GM19035 (cell line): Measurements from ENCODE around the gene ZNF546.
A peak's percentile ranks its signal among the peaks of the same experiment; 100 is the strongest.

Experiments used
- ATAC-seq: cut with Tn5 transposase; IDR thresholded peaks from one replicate; pipeline ENCODE4 v1.9.1; 2021; ENCODE audit not compliant: unreplicated experiment

Gene ZNF546

GRCh38 chr19:40053491-40053890 is 56.6 kb downstream of the ZNF546 start:
- ATAC-seq: no peak

- no peak for ATAC-seq
Observed at GRCh38 chr19:40054632-40055031, 57.8 kb downstream of the ZNF546 start.

- no peak for ATAC-seq
Observed at GRCh38 chr19:40055049-40055448, 58.2 kb downstream of the ZNF546 start.

DNA sequence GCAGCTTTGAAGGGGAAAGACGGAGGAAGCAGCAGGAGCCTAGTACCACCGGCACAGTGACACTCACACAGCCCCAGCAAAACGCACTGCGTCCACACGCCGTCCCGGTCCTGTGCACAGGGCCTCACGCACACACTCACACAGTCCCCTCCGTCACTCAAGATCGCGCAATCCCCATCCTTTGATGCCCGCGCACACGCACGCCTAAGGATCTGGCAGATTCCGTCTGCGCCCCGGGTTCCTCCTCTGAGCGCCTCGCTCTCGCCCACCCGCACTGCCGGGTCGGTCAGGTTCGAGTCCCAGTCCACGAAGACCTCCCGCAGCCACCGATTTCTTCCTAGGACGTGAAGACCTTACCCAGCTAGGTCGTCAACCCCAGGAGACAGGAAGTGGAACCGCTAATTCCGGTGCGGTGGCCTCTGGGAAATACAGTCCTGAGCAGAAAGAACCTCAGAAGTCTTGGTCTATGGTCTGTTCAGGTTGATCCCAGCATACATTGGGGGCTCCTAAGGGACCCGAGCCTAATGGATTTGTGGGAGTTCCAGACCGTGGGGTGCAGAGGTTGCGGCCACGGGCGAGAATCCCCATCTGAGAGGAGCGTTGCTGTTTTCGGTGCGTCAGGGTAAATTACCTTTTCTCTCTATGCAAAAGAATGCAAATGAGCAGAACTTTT is 59.1 kb downstream of the ZNF546 start, which contains the start of gene ZNF780B:
Gene ZNF780B, minus strand, starts transcription at position 400 of the 673 bp plus-strand sequence. CDS start 5,899 bp downstream, outside the sequence.
- ATAC-seq: peak; percentile 83

DNA sequence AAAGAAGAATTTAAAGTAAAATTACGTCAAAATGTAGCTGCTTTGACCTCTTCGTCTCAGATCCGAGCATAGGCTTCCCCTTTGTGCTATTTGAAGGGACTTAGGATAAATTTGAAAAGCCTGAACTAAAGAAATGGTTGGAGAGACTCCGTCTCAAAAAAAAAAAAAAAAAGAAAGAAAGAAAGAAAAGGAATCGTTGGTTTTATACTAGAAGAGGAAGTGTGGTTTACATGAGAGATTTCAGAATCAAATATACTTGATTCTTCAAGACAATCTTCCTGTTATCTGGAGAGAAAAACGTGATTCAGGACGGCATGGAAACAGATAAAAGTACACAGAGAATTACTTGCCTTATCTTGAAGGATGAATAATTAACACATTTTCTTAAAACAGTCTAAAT is 59.6 kb downstream of the ZNF546 start:
- ATAC-seq: no peak

- ATAC-seq: no peak
Observed at GRCh38 chr19:40057166-40057565, 60.3 kb downstream of the ZNF546 start.

GRCh38 chr19:40059624-40060023 is 62.8 kb downstream of the ZNF546 start:
- no peak for ATAC-seq

GRCh38 chr19:40070058-40070457 is 73.2 kb downstream of the ZNF546 start:
- no peak for ATAC-seq
